Stimulated activated CD8-positive, alpha-beta memory T cell treated with anti-CD3 and anti-CD28 coated beads, Interleukin-4, amount 100 ng/mL, for 4 hours (primary cell): ENCODE data around the gene NARF.

ENCODE experiments used
- DNase-seq, 2 donors: peaks; one replicate each; pipeline ENCODE4 v3.0.0-alpha.2; 2020; ENCODE audit warnings: low read depth in 2 of 2, low spot score in 1 of 2

The NARF gene

GRCh38 chr17:82433560-82434215, 24.9 kb upstream of the NARF start:
- DNase-seq: no peak

GRCh38 chr17:82434216-82434565, 24.4 kb upstream of the NARF start:
- no peak for DNase-seq

GRCh38 chr17:82435103-82435502, 23.4 kb upstream of the NARF start:
- no peak for DNase-seq

GRCh38 chr17:82435601-82436583, 22.6 kb upstream of the NARF start:
- no peak for DNase-seq

GRCh38 chr17:82436601-82437324, 21.8 kb upstream of the NARF start:
- no peak for DNase-seq

- no peak for DNase-seq
Observed at GRCh38 chr17:82437325-82437668, 21.2 kb upstream of the NARF start.

GRCh38 chr17:82438401-82439193, 19.9 kb upstream of the NARF start:
- DNase-seq: no peak

- no peak for DNase-seq
Observed at GRCh38 chr17:82439194-82439828, 19.2 kb upstream of the NARF start.

GRCh38 chr17:82439829-82440365, 18.6 kb upstream of the NARF start:
- no peak for DNase-seq

GRCh38 chr17:82440469-82440981, 18.0 kb upstream of the NARF start:
- no peak for DNase-seq

GRCh38 chr17:82440991-82441627, 17.4 kb upstream of the NARF start:
- DNase-seq: no peak

GRCh38 chr17:82441691-82442487, 16.7 kb upstream of the NARF start:
- DNase-seq: no peak

- DNase-seq: no peak
Observed at GRCh38 chr17:82442643-82443464, 15.7 kb upstream of the NARF start.

GRCh38 chr17:82443465-82444283, 14.9 kb upstream of the NARF start:
- DNase-seq: no peak

GRCh38 chr17:82444284-82444893, 14.2 kb upstream of the NARF start:
- DNase-seq: no peak

GRCh38 chr17:82444941-82445521, 13.5 kb upstream of the NARF start:
- no peak for DNase-seq
